ENCODE results near the gene TBL1X.

The TBL1X gene

GRCh38 chrX:9677098-9677739 is 212.4 kb downstream of the TBL1X start:
- peak; percentile 32 for DNase-seq

- DNase-seq, result no peak
These were observed 213.5 kb downstream of the TBL1X start for GRCh38 chrX:9678215-9678965.

- no peak for DNase-seq
These were observed 216.2 kb downstream of the TBL1X start for GRCh38 chrX:9681011-9681410.

- DNase-seq, result no peak
These were observed 216.6 kb downstream of the TBL1X start for GRCh38 chrX:9681422-9681821.

GRCh38 chrX:9682456-9682855 is 217.6 kb downstream of the TBL1X start:
- DNase-seq, result no peak

GRCh38 chrX:9682861-9683260 is 218.0 kb downstream of the TBL1X start:
- no peak for DNase-seq

- DNase-seq, result no peak
These were observed 218.5 kb downstream of the TBL1X start for GRCh38 chrX:9683350-9683749.

- no peak for DNase-seq
These were observed 223.0 kb downstream of the TBL1X start for GRCh38 chrX:9687899-9688298.

- no peak for DNase-seq
These were observed 224.0 kb downstream of the TBL1X start for GRCh38 chrX:9688833-9689232.

- no peak for DNase-seq
These were observed 225.2 kb downstream of the TBL1X start for GRCh38 chrX:9690046-9690445.

GRCh38 chrX:9693307-9694001 is 228.6 kb downstream of the TBL1X start:
- no peak for DNase-seq

- no peak for DNase-seq
These were observed 233.7 kb downstream of the TBL1X start for GRCh38 chrX:9698576-9698975.

- no peak for DNase-seq
These were observed 235.7 kb downstream of the TBL1X start for GRCh38 chrX:9700555-9700954.

- DNase-seq, result no peak
These were observed 236.9 kb downstream of the TBL1X start for GRCh38 chrX:9701790-9702189.

- no peak for DNase-seq
These were observed 238.5 kb downstream of the TBL1X start for GRCh38 chrX:9703406-9703805.

GRCh38 chrX:9704876-9705465 is 240.1 kb downstream of the TBL1X start:
- DNase-seq, result no peak

- no peak for DNase-seq
These were observed 241.6 kb downstream of the TBL1X start for GRCh38 chrX:9706421-9706820.

GRCh38 chrX:9707306-9708033 is 242.6 kb downstream of the TBL1X start:
- DNase-seq, result no peak

- no peak for DNase-seq
These were observed 243.2 kb downstream of the TBL1X start for GRCh38 chrX:9708086-9708485.

GRCh38 chrX:9708923-9709553 is 244.2 kb downstream of the TBL1X start:
- peak; percentile 71 for DNase-seq

- no peak for DNase-seq
These were observed 245.5 kb downstream of the TBL1X start for GRCh38 chrX:9710332-9710731.

- DNase-seq, result no peak
These were observed 252.5 kb downstream of the TBL1X start for GRCh38 chrX:9717376-9717775.

Data from CD4-positive, alpha-beta T cell treated with Interleukin-21 for 1 hour (primary cell).